HL-60 (cell line): ENCODE results near the gene VTI1A.

Experiments used
- DNase-seq, 2 experiments: peaks; one replicate each; pipeline ENCODE4 v3.0.0-alpha.2; 2010 to 2020; ENCODE audit warnings: low read depth in 1 of 2, low spot score in 1 of 2
- H3K27ac ChIP-seq: fragments of 250-450 bp; sonication (Bioruptor Pico); replicated peaks from 2 replicates; pipeline ENCODE4 v1.5.1; 2020; ENCODE audit warnings: mild to moderate bottlenecking, moderate library complexity
- H3K27me3 ChIP-seq: fragments of 250-450 bp; sonication (Bioruptor Pico); 2 replicates; pipeline ENCODE4 v1.5.1; 2021; ENCODE audit warnings: mild to moderate bottlenecking, moderate library complexity; ENCODE audit not compliant: insufficient read depth, poor library complexity, severe bottlenecking
- H3K4me3 ChIP-seq: replicated peaks from 2 replicates; pipeline ENCODE4 v1.5.1; 2011; ENCODE audit warnings: mild to moderate bottlenecking, control low read depth, low read length; ENCODE audit not compliant: insufficient read depth
- CTCF ChIP-seq: IDR thresholded peaks from one replicate; pipeline ENCODE4 v1.5.1; 2011; ENCODE audit warnings: low read length, control low read depth, inconsistent platforms; ENCODE audit not compliant: insufficient read depth
- GABPA ChIP-seq: IDR thresholded peaks from 2 replicates; pipeline ENCODE4 v1.6.1; 2012; ENCODE audit warnings: low read depth
- POLR2AphosphoS5 ChIP-seq: IDR thresholded peaks from 2 replicates; pipeline ENCODE4 v1.6.1; 2012; ENCODE audit warnings: low read depth
- REST ChIP-seq: IDR thresholded peaks from 2 replicates; pipeline ENCODE4 v1.6.1; 2012; ENCODE audit warnings: low read depth; ENCODE audit not compliant: insufficient replicate concordance
- SPI1 ChIP-seq: IDR thresholded peaks from 2 replicates; pipeline ENCODE4 v1.6.1; 2012; ENCODE audit warnings: low read depth, mild to moderate bottlenecking, borderline replicate concordance

Gene VTI1A

GRCh38 chr10:112519133-112519761 lies 72.2 kb downstream of the VTI1A start:
- no peak for TF ChIP-seq REST
- TF ChIP-seq GABPA = no peak
- TF ChIP-seq SPI1 = no peak
- no peaks in the 10 kb centered on the region for H3K27me3 ChIP-seq
- no peak for DNase-seq
- no peak overlapping the region for H3K27ac ChIP-seq
- H3K4me3 ChIP-seq = no peak overlapping the region

GRCh38 chr10:112520914-112521313 lies 73.9 kb downstream of the VTI1A start:
- TF ChIP-seq SPI1 (no peak), CTCF (no peak), GABPA (no peak), REST (no peak), POLR2AphosphoS5 (no peak)
- no peak for DNase-seq
- Histone ChIP-seq H3K4me3 (no peak overlapping the region), H3K27ac (no peak overlapping the region), H3K27me3 (no peaks in the 10 kb centered on the region)

- TF ChIP-seq REST (no peak), GABPA (no peak), CTCF (no peak), SPI1 (no peak)
- DNase-seq = no peak
- H3K4me3 ChIP-seq = no peak overlapping the region
- no peaks in the 10 kb centered on the region for H3K27me3 ChIP-seq
- no peak overlapping the region for H3K27ac ChIP-seq
Measured at GRCh38 chr10:112524641-112525040, 77.6 kb downstream of the VTI1A start.
